IPS-20b (cell line): ENCODE data around the gene RUNX2.
"Not testable (repeated sequence)": the region's sequence is repeated elsewhere in the genome, so short reads cannot be mapped to it uniquely, and the experiment has no call there.

ENCODE experiments used
- H3K27ac ChIP-seq: one replicate; pipeline ENCODE4 v1.5.1; 2013; ENCODE audit warnings: low read length
- H3K27me3 ChIP-seq: 2 replicates; pipeline ENCODE4 v1.6.1; 2013; ENCODE audit warnings: mild to moderate bottlenecking, low read length, inconsistent platforms; ENCODE audit not compliant: insufficient read depth
- H3K36me3 ChIP-seq: 2 replicates; pipeline ENCODE4 v1.6.1; 2013; ENCODE audit warnings: low read depth, mild to moderate bottlenecking, inconsistent platforms, low read length, moderate library complexity; ENCODE audit not compliant: insufficient read depth
- H3K4me1 ChIP-seq: 2 replicates; pipeline ENCODE4 v1.6.1; 2013; ENCODE audit warnings: mild to moderate bottlenecking, control low read depth, inconsistent platforms, low read length, moderate library complexity; ENCODE audit not compliant: insufficient read depth
- H3K4me3 ChIP-seq: 2 replicates; pipeline ENCODE4 v1.5.1; 2013; ENCODE audit warnings: mild to moderate bottlenecking, low read length, inconsistent platforms
- H3K9ac ChIP-seq: 2 replicates; pipeline ENCODE4 v1.6.1; 2013; ENCODE audit warnings: low read depth, mild to moderate bottlenecking, inconsistent platforms, low read length, moderate library complexity
- H3K9me3 ChIP-seq: 2 replicates; pipeline ENCODE4 v1.6.1; 2013; ENCODE audit warnings: mild to moderate bottlenecking, low read depth, low read length, inconsistent platforms; ENCODE audit not compliant: insufficient read depth

RUNX2 gene

DNA sequence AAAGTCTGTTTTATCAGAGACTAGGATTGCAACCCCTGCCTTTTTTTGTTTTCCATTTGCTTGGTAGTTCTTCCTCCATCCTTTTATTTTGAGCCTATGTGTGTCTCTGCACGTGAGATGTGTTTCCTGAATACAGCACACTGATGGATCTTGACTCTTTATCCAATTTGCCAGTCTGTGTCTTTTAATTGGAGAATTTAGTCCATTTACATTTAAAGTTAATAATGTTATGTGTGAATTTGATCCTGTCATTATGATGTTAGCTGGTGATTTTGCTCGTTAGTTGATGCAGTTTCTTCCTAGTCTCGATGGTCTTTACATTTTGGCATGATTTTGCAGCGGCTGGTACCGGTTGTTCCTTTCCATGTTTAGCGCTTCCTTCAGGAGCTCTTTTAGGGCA is 345.0 kb downstream of the RUNX2 start:
- not testable (repeated sequence) for H3K9ac ChIP-seq, H3K27me3 ChIP-seq, H3K36me3 ChIP-seq, H3K9me3 ChIP-seq, H3K4me3 ChIP-seq, H3K4me1 ChIP-seq, H3K27ac ChIP-seq

DNA sequence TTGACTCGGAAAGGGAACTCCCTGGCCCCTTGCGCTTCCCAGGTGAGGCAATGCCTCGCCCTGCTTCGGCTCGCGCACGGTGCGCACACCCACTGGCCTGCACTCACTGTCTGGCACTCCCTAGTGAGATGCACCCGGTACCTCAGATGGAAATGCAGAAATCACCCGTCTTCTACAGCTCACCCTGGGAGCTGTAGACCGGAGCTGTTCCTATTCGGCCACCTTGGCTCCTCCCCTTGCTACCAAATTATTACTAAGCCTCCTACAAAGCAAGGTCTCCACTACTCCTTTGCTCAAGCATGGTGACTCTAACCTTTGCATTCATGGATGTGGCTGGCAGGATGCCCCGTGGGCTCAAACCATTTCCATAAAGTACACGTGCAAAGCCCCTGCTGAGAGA is 347.0 kb downstream of the RUNX2 start:
- not testable (repeated sequence) for H3K9ac ChIP-seq, H3K27ac ChIP-seq, H3K27me3 ChIP-seq, H3K36me3 ChIP-seq, H3K4me1 ChIP-seq, H3K9me3 ChIP-seq
- peak overlapping the region; percentile 40 for H3K4me3 ChIP-seq

DNA sequence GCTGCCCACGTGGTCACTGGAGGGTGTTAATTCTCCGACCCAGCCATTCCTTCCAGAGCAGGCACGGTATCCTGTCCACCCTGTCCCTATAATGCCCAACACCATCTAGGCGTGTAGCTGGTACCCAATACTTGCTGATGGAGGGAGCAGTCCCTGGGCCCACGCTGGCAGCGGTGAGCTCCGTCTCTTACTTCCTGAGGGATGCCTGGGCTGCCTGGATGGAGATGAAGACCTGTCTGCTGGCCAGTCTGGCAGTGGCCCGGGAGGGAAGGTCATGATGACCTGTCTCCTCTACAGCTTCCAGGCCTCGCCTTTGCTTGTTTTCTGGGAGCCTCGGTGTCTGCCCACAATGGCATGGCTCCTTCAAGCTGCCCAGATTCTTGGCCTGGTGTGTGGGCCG is 347.5 kb downstream of the RUNX2 start:
- Histone ChIP-seq H3K36me3 (no peaks in the 10 kb centered on the region), H3K4me3 (no peak overlapping the region), H3K9ac (no peak overlapping the region), H3K27ac (no peak overlapping the region), H3K9me3 (no peaks in the 10 kb centered on the region), H3K4me1 (no peaks in the 10 kb centered on the region), H3K27me3 (0 out of 2 replicates have a peak, but pooled peaks cover 4% of the 10 kb centered on the region)

DNA sequence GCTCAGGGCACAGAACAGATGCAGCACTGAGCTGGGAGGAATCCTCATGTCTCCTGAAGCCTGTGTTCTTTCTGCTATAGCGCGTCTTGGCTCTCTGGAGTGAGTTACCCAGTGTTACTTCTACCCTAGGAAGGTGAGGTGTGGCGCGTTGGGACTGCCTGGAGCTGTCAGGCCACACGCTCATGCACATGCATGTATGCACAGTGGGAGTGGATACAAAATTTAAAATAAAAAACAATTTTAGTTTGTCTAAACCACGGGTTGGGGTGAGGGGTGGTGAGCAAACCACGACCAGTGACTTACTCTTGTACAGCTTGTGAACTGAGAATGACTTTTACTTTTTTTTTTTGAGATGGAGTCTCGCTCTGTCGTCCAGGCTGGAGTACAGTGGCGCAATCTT is 348.2 kb downstream of the RUNX2 start:
- H3K36me3 ChIP-seq, result no peaks in the 10 kb centered on the region
- no peaks in the 10 kb centered on the region for H3K9me3 ChIP-seq
- no peak overlapping the region for H3K4me3 ChIP-seq
- H3K9ac ChIP-seq, result no peak overlapping the region
- H3K27me3 ChIP-seq, result 0 out of 2 replicates have a peak, but pooled peaks cover 4% of the 10 kb centered on the region
- no peak overlapping the region for H3K27ac ChIP-seq
- no peaks in the 10 kb centered on the region for H3K4me1 ChIP-seq

DNA sequence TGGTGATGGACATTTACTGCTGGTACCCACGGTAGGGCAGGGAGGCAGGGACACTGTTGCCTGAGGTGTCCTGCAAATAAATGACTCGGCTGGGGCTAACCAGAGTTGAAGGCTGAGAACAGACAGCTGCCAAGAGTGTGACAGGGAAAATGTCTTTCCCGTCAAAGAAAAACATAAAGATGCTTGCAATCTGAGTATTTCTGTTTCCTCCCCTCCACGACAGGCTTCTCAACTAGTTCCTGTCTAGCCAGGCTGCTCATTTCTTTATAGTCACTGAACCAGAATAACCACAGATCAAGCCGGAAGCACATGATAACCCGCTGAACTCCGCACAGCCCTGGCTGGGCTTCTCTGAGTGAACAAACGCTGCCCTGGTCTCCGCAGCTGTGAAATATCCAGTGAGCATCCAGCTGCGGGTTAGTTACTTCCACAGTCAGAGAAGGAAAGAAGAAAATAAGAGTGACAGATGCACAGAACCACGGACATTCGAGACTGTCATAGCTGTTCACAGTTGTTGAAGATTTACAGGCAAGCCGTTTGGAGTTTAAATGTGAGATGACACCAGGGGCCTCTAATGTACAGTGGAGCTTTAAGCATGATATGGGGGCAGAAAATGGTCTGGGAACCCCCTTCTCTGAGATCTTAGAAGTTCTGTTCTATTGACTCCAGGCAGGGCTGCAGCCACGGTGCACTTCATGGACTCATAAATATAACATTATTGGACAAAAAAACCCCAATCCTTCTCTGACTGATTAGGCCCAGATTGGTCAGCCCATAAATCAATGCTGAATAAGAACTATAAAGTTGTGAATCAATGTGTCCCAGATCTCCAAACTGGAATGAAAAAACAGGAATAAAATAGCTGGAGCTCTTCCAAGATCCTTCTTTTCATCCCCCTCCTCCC is 349.5 kb downstream of the RUNX2 start:
- Histone ChIP-seq H3K9me3 (no peaks in the 10 kb centered on the region), H3K4me3 (no peak overlapping the region), H3K4me1 (no peaks in the 10 kb centered on the region), H3K9ac (no peak overlapping the region), H3K27me3 (0 out of 2 replicates have a peak, but pooled peaks cover 4% of the 10 kb centered on the region), H3K36me3 (no peaks in the 10 kb centered on the region), H3K27ac (no peak overlapping the region)

DNA sequence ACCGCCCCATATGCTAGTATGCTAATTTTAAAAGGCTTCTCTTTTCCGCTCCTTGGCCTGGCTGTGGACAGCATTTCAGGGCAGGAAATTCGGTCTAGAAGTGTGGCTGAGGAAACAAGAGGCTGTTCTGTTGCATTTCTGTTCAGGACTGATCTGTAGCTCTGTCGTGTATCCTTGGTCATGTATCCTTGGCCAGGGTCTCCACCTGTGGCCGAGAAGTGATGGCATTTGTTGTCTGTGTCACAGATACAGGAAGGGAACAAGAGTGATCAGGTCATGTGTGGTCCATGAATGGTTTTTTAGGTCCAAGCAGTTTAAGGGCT is 350.1 kb downstream of the RUNX2 start:
- H3K4me1 ChIP-seq, result no peaks in the 10 kb centered on the region
- 0 out of 2 replicates have a peak, but pooled peaks cover 4% of the 10 kb centered on the region for H3K27me3 ChIP-seq
- H3K9me3 ChIP-seq, result no peaks in the 10 kb centered on the region
- H3K36me3 ChIP-seq, result no peaks in the 10 kb centered on the region
- H3K4me3 ChIP-seq, result no peak overlapping the region
- H3K27ac ChIP-seq, result no peak overlapping the region
- no peak overlapping the region for H3K9ac ChIP-seq

DNA sequence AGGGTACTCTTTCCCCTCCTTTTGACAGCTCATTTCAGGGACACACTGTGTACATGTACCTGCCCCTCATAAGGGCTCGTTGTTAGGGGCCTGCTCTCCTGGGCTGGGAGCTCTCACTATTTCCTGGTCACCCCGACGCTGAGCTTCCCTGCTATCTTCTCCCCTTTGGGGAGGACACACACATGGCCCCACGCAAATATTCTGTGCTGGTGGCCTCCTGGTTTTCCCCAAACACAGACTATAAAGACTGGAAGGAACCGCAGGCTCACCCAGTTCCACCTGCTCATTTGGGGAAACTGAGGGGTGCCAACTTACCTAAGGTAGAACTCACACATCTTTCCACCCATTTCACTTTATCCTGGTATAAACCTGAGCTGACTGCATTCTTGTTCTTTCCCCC is 351.0 kb downstream of the RUNX2 start:
- Histone ChIP-seq H3K4me3 (no peak overlapping the region), H3K36me3 (no peaks in the 10 kb centered on the region), H3K27me3 (0 out of 2 replicates have a peak, but pooled peaks cover 4% of the 10 kb centered on the region), H3K27ac (no peak overlapping the region), H3K4me1 (no peaks in the 10 kb centered on the region), H3K9ac (no peak overlapping the region), H3K9me3 (no peaks in the 10 kb centered on the region)

DNA sequence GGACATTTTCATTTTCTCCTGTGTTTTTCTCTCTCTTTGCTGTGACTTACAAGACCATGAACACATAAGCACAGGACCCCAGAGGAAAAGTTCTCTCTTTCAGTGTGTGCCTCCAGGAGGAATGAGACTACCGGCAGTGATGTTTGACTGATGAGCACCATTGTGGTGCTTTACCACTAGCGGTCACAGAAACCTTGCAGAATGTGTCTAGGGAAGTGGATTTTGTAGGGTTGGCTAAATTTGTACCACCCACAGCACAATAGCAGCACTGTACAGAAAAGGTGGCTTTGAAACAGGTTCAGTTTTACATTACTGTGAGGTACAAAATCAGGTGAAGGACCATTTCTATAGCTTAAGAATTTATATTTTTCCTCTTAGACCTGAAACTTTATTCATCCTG is 351.5 kb downstream of the RUNX2 start:
- Histone ChIP-seq H3K4me1 (no peaks in the 10 kb centered on the region), H3K9me3 (no peaks in the 10 kb centered on the region), H3K27me3 (0 out of 2 replicates have a peak, but pooled peaks cover 4% of the 10 kb centered on the region), H3K36me3 (no peaks in the 10 kb centered on the region), H3K4me3 (no peak overlapping the region), H3K27ac (no peak overlapping the region), H3K9ac (no peak overlapping the region)

DNA sequence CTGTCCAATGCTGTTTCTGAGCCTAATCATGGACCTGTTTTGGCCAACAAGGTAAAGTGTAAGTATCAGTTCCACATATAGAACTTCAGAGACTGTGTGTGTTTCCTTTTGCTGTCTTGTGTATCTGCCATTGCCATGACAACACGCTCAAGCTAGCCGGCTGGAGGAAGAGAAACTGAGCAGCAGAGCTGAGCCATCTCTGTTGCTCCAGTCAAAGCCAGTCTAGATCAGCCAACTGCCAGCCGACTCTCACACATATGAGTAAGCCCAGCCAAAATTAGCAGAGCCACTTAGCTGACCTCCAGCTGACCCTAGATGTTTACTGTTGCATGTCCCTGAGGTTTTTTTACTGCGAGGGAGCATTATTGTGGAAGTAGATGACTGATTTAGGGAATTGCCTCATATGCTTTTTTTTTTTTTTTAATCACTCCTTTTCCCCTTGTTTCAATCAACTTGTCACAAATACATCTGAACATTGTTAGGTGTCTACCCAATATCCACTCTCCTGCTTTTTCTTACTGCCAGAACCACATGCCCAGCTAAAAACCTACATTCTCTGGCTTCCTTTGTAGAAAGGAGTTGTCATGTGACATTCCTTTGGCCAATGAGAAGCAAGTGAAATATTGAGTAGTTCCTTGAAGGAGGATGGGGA is 353.9 kb downstream of the RUNX2 start:
- no peaks in the 10 kb centered on the region for H3K9me3 ChIP-seq
- H3K36me3 ChIP-seq, result no peaks in the 10 kb centered on the region
- no peak overlapping the region for H3K27ac ChIP-seq
- H3K4me3 ChIP-seq, result no peak overlapping the region
- H3K4me1 ChIP-seq, result no peaks in the 10 kb centered on the region
- no peaks in the 10 kb centered on the region for H3K27me3 ChIP-seq
- no peak overlapping the region for H3K9ac ChIP-seq

DNA sequence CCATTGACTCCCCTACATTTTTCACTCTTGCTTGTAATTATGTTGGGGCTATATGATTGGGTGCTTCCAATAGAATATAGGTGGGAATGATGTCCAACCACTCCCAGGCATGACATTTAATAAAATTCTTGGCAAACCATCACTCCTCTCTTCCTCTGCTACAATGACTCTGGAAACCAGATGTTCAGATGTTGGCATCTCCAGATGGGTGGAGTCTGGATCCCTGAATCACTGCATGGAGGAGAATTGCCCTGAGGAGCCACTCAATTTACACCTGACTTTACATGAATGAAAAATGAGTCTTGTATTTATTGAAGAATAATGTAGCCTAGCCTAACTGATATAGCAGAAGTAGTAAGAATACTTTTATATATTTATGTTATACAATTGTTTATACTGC is 356.3 kb downstream of the RUNX2 start:
- no peaks in the 10 kb centered on the region for H3K4me1 ChIP-seq
- H3K36me3 ChIP-seq, result no peaks in the 10 kb centered on the region
- no peak overlapping the region for H3K27ac ChIP-seq
- no peaks in the 10 kb centered on the region for H3K27me3 ChIP-seq
- no peaks in the 10 kb centered on the region for H3K9me3 ChIP-seq
- H3K4me3 ChIP-seq, result no peak overlapping the region
- H3K9ac ChIP-seq, result no peak overlapping the region

DNA sequence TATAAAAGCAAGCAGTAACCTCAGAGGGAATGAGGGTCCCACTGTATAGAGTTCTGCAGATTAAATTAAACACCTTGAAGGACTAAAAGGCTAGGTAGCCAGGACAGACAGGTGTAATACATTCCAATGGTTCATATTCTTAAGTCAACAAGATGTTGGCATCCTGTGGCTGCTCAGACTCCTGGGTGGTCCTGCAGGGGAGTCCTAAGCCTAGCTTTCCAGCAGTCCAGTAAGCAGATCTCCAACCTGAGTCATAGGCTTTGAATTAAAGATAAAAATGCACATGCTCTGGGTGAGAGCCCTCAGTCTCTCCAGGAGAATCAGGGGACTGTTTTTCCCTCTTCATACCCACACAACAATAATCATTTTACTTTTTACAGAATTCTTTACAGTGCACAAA is 356.9 kb downstream of the RUNX2 start:
- H3K4me1 ChIP-seq, result no peaks in the 10 kb centered on the region
- no peaks in the 10 kb centered on the region for H3K27me3 ChIP-seq
- H3K36me3 ChIP-seq, result no peaks in the 10 kb centered on the region
- H3K9me3 ChIP-seq, result no peaks in the 10 kb centered on the region
- no peak overlapping the region for H3K27ac ChIP-seq
- no peak overlapping the region for H3K4me3 ChIP-seq
- no peak overlapping the region for H3K9ac ChIP-seq
